HTERT RPE-1 (cell line): ENCODE data around the gene FBXL7.

Experiments used
- in situ Hi-C: fragments of 300-500 bp; cut with MboI; formaldehyde crosslinking; loops from 4 replicates; pipeline ENCODE4 v1.14.3; 2020; ENCODE audit warnings: low sequenced_read_pairs

FBXL7 gene

DNA sequence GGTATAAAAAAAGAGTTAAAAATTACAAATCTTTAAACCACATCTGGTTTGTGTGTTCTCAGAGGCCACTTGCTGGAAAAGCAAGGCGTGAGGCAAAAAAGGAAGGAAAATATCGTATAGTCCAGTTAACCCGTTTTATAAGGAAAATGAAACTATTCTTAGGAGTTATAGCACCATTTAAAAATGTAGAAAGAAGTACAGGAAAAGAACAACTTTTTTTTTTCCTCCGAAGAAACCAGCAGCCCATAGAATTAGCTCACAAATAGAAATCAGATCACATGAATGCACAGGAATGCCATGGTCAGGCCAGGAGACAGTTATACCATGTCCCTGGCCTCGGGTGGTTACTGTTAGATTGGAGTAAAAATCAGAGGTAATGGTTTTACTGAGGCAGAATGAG, 241.6 kb downstream of the FBXL7 start:
- in situ Hi-C loops = no loop called here

DNA sequence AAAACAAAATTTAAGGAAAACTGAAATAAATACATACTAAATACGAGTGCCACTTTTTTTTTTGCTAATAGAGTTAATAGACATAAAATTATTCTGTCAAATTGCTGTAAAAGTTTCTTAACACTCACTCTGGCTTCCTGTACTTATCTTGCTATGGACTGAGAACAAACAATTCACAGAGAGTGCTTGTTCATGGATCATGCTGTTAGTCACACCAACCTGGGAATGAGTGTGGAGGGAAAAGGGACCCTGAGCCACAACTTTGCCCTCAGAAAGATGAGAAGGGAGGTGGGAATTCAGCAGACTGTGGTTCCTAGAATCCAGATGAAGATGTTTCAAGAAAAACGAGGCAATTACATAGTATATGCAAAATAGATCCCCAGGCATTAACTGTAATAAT, 246.9 kb downstream of the FBXL7 start:
- in situ Hi-C loops = no loop called here

DNA sequence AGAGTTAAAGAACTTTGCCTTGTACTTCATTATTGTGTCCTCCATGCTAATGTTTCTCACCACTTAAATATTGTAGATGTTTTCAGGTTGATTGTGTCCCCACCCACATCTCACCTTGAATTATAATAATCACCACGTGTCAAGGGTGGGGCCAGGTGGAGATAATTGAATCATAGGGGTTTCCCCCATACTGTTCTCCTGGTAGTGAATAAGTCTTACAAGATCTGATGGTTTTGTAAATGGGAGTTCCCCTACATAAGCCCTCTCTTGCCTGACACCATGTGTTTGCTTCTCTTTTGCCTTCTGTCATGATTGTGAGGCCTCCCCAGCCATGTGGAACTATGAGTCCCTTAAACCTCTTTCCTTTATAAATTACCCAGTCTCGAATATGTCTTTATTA, 248.3 kb downstream of the FBXL7 start:
- in situ Hi-C loops = no loop called here

DNA sequence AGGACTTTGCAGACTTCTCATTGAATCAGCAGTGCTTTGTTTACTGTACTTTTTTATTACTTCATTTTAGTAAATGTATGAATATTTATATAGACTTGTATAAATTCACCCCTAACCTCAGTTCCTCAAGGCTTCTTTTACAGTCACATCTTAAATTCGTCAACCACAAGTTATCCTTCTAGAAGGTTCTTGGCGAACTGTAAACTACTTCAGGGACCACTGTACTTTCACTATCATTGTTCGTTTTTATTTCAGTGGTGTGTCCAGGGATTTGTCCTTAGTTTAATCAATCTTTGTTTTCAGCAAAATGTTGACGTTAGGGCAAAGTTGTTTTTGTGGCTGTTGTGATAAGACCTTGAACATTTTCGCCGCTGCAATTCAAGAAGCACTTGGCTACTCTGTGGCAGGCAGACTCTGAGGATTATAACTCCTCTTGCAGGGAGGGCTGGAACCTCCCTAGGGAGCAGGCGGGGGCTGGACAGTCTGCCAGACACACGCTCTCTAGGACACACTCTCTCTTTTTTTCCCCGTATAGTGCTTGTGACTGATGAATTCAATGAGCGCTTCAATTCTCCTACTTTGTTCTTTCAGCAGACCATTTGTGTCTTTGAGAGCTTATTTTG, 252.8 kb downstream of the FBXL7 start:
- in situ Hi-C loops = no loop called here

DNA sequence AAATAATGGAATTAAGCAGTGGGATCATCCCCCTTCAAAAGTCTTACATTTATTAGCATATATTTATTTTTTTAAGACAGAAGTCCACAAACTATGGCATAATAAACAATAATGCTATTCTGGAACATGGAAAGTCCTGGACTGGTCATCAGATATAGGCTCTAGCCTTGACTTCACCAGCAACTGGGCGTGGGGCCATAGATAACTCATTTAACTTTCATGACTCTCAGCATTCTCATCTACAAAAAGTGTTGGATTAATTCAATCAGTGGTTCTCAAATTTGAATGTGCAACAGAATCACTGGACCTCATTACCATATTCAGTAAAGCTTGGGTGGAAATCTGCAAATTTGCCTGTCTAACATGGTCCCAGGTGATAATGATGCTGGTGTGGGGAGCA, 253.8 kb downstream of the FBXL7 start:
- in situ Hi-C loops = no loop called here

DNA sequence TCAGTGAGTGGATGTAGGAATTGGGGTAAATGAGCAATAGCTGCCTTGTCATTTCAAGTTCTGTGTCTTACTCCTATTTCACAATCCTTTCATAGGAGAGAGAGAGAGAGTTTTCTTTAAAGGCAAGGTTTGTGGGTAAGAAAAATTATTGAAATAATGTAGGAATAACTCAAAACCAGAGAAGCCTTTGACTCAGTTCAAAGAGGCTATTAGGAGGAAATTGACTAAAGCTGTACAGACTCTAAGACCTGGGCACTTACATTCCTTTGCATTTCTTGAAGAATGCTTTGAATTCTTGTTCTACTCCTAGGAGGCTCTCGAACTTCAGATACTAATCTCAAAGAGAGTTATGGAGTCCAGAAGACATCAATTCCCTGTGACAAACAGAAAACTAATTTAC, 257.1 kb downstream of the FBXL7 start:
- in situ Hi-C loops = no loop called here

DNA sequence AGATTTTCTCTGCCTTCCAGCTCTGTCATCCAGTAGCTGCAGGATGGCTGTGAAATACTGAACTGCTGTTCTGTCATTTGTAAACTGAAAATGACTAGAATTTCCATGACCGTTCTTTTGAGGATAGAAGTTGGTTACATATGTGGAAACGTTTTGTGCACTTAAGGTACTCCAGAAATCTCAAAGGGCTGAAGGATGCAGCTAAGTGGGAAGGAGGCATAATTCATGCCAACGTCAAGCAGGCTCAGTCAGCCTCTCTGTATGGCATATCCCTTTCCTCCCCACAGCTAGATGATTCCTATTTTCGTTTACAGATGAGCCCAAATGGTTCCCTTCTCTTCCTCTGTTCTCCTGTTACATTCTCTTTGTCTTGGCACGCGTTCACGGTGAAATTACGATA, 257.6 kb downstream of the FBXL7 start:
- in situ Hi-C loops = no loop called here

DNA sequence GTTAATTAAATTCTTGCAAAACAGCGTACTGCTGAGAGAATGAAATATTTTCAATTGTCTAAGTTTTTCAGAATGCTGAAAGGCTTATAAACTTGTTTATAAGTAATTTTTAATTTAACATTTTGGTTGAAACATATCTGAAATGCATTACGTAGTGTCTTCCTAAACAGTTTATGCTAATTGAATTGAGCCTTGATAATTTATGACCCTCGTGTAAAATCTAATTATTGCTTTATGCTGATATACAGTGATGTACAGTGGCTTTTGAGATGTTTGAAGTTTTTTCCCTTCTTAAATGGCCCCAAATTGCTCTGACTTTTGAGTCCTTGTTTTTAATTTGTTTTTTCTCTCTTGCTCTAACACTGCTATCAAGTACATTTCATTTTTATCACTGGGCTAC, 262.7 kb downstream of the FBXL7 start:
- in situ Hi-C loops = no loop called here

DNA sequence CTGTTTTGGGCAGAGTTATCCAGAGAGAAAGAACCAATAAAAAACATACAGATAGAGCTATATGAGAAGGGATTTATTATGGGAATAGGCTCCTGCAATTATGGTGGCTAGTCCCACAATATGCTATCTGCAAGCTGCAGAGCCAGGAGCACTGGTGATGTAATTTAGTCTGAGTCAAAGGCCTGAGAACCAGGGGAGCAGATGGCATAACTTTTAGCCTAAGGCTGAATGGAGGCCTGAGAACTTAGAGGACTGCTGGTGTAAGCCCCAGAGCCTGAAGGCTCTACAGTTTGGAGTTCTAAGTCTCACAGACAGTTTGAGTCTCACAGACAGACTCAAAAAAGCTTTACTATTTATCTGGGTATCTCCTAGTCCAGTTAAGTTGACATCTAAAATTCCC, 263.8 kb downstream of the FBXL7 start:
- in situ Hi-C loops = no loop called here

DNA sequence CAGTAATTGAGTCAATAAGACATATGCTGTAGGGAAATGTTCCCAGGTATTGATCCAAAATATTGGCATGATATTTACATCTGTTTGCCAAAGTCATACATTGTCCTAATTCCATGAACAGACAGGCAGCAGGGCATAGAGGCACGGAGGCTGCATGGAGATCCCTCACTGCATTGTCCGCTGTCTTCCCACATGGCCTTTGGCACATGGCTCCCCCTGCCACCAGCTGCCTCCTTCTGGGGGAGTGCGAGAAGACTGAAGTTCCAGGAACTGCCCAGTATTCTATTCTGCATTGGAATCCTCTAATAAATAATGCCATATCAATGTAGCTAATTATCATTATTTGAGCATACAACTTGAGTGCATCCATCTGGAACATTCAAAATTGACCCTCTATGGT, 269.0 kb downstream of the FBXL7 start:
- in situ Hi-C loops = no loop called here

DNA sequence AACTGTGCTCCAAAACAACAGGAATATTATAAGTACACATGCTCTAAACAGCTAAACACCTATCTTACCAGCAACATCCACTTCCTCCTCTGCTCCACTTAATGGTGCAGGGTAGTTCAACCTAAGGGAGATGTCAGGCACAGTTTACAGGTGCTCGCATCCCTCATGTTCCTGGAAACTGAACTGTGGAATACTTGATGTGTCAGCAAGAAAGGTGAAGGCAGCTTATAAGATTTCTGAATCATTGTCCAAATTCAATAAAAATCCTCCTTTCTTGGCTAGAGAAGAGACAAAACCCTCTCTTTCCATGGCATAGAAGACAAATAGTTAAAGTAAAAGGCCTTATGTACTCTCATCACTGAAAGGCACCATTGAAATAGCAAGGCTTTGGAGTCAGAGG, 272.2 kb downstream of the FBXL7 start:
- in situ Hi-C loops = no loop called here

DNA sequence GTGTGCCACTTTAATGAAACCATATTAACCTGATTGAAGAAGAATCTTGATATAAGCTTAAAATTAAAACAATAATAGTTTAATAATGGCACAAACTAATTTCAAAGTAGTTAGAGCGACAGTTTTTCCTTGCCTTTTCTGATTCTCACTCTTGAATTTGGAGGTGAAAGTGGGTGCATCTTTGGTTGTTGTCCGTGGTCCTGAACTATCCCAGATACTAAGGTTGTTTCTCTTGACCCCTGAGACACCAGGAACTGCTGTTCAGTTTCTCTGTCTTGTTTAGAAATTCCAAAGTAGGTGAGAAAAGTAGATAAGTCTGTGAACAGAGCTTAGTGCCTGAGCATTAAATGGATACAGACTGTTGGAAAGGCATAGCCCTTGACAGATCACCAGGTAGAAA, 274.7 kb downstream of the FBXL7 start:
- in situ Hi-C loops = no loop called here

DNA sequence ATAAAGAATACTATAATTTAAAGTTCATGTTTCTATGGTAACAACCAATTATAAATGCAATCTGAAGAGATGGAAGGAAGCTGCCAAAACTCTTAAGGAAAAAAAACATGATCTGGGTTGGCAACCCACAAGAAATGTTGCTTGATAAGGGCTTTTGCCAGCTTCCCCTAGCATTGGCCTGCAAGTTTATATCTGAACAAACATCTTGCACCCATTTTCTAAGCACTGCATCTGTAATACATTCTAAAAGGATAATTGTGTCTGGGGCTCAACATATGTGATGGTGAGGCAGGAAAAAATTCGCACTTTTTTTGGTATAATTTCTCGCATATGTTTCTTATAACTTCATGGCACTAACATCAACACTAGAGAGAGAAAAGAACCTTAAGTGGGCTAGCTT, 276.4 kb downstream of the FBXL7 start:
- in situ Hi-C loops = no loop called here

DNA sequence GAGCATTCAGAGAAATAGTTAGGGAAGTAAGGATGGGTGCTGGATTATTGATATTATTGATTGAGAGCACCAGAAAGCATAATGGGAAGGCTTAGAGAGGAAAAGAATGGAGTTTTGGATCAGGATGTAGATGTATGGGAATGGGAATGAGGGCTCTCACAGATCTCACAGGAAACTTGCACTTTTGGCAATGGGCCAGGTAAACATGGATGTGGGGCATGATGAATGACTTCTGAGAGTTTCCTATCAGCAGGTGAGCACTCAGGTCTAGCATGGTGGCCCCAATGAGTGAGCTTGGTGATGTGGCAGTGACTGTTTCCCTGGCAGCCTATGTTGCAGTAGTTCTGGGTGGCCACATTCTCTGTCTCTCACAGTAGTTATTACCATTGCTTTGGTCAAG, 283.8 kb downstream of the FBXL7 start:
- in situ Hi-C loops = no loop called here

DNA sequence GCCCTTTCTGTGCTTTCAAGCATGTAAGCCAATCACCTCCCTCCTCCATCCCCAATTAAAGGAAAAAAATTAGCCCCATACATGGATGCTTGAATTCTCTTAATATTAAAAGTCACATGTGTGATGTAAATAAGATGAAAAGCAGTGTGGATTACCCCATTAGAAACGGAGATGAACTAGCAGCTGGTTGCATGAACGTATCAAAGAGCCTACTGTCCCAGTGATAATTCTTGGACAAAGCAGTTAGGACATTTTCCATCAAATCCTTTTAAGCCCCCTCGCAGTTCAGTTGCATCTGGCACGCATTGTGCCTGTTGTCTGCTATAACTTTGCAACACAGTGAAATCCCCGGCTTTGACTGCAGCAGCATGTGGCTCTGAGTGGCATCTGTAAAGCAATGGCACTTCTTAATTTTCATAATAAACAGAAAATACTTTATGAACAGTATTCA, 285.6 kb downstream of the FBXL7 start:
- in situ Hi-C loops = no loop called here

DNA sequence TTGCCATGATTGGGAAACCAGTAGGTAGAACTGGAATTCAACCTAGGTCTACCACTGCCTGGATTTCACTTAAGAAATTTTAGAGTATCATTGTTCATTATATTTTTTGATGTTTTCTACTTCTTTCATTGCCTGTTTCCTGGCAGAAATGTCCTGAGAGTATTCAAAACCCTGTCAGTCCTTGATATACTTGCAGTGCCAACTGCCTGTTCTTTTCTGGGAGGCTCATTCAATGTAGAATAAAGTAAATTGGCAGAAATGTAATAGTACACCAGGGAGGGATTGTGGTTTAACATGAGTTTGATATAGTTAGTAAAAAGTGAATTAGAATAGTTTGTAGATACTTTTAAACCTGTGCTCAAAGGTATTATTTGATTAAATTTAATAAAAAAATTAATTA, 286.3 kb downstream of the FBXL7 start:
- in situ Hi-C loops = no loop called here

DNA sequence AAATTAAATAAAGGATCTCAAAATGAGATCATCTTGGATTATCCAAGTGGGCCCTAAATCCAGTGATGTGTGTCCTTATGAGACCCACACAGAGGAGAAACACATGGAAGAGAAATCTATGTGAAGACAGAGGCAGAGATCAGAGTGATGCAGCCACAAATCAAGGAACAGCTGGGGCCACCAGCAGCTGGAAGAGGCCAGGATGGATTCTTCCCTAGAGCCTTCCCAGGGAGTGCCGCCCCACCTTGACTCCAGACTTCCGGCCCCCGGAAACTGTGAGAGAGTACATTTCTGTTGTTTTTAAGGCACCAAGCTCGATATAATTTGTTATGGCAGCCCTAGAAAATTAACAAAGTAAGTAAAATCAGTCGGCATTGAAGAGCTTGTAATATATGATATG, 286.9 kb downstream of the FBXL7 start:
- in situ Hi-C loops = no loop called here

DNA sequence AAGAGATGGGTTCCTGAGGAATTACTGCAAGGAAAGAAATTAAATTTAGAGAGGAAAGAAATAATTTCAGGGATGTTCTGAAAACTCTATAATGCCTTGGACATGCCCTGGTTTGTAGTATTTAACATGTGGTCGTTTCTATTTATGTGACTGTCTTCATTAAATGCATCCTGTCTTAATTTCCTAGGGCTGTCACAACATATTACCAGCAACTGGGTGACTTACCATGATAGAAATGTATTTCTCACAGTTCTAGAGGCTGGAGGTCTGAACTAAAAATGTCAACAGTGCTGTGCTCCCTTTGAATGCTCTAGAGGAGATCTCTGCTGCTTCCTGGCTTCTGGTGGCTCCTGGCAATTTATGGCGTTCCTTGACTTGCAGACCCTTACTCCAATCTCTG, 287.7 kb downstream of the FBXL7 start:
- in situ Hi-C loops = no loop called here

DNA sequence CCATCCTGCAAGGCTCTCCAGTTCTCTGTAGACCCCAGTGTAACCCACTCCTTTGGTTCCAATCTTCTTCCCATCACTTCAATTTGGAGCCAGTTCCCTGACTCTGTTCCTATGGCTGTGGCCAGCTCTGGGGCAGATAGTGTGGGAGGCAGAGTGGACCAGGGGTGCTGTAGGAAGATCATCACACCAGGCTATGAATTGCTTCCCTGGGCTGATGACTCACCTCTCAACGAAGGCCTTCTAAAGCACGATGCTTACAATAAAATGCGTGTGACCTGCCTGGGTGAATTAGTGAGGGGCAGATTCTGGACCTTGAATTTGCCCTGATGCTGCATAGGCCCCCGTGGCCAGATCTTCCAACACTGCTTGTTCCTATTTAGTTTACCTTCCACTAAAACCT, 289.7 kb downstream of the FBXL7 start:
- in situ Hi-C loops = no loop called here

DNA sequence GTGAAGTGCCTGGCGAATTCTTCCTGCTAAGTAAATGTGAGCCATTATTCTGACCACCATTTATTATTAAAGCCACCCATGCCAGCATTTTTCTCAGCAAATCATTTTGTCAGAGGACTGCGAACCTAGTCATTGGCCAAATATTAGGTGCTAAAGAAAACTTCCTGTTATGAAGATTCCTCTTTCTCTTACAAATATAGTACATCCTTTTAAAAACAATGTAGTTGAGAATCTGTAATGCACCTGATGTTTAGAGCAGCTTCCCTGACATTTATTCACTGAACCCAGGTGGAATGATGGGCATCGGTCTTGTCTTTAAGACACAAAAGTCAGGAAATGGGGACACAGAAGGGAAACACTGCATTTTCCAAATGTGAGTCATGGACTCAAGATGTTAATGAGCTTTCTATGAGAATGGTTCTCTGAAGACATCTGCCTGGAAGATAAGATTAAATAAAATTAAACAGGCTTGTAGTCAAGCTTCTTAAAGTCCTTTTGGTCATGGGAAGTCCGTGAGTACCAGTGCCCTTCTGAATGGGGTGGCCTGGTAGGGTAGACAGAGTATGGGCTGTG, 290.6 kb downstream of the FBXL7 start:
- in situ Hi-C loops = no loop called here

DNA sequence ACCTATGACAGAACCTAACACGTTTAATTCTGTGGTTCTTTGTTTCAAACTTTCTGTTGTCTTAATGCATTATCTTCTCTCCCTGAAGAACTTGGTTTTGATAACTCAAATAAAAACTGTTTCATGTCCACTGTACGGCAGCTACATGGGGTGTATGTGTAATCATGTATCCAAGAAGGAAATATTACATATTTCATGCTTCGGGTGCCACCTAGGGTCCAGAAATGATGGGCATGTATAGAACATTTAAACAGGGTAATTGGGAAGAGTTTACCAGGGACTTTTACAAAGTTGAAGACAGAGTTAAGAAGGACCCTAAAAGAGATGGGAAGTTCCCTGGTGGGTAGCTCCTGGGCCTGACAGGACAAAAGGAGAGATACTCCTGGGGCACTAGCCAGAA, 291.3 kb downstream of the FBXL7 start:
- in situ Hi-C loops = no loop called here

DNA sequence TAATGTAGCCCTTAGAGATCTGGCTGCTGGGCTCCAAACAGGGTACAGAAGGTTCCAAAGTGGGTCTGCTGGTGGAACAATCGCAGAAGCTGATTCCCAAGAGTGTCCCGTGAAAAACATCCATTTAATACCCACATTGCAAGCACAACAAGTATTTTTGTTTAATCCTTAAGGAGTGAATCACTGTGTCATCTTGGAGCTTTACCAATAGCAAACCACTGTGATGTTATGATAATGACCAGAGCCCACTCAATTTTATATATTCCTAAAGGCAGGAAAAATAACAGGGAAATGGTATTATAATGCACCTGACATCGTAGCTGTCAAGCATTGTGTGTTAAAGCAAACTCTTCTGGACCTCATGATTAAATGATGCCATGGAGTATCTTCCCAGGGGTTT, 291.9 kb downstream of the FBXL7 start:
- in situ Hi-C loops = no loop called here
